Measurements from ENCODE around the gene ZBTB12.

ZBTB12 gene

DNA sequence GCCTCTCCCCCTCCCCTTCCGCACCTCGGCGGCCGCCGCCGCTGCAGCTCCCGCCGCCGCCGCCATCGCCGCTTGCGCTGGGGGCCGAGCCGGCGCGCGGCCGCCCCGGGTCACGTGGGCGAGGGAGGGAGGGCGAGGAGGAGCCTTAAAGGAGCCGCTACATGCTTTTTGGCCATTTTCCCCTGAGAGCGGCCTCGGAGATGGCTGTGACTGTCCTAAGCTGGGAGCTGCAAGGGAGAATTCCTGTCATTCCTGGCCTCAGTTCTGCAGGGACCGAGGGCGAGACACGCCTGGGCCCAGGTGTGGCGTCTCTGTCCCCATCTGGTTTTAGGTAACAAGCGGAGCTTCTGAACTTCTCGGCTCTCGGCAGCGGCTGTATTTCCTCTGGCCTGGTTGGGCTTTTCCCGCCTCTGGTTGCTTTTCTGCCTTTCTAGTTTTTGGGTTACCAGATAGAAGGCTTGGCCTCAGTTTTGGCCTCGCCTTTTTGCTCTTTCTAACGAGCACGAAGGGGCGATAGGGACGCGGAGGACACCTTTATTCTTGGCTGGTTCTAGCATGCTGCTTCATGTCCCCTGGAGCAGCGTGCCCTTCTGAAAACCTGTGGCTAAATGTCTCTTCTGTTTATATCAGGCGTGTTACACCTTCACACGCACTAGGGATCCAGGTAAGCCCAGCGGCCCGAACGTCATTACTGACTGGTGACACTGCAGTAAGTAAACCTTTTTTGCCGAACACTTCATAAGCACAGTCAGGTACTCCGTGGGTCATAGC lies 4.1 kb downstream of the ZBTB12 start, which contains the start of gene EHMT2:
TSS of gene EHMT2 (minus strand) at position 87 of the 771 bp plus-strand sequence. CDS start at position 66, 21 bp downstream.
- H3K4me3 ChIP-seq (ENCODE audit: low read depth, low read length) = peak within 1 kb of the TSS; percentile 89
- 0 out of 2 replicates have a peak, but pooled peaks have one; percentile 0 for TF ChIP-seq CTCF (IDR thresholded peaks at IDR 0.05; ENCODE audit: control insufficient read depth, extremely low read depth, insufficient read depth)
- DNase-seq (ENCODE audit: low read depth) = no peak

DNA sequence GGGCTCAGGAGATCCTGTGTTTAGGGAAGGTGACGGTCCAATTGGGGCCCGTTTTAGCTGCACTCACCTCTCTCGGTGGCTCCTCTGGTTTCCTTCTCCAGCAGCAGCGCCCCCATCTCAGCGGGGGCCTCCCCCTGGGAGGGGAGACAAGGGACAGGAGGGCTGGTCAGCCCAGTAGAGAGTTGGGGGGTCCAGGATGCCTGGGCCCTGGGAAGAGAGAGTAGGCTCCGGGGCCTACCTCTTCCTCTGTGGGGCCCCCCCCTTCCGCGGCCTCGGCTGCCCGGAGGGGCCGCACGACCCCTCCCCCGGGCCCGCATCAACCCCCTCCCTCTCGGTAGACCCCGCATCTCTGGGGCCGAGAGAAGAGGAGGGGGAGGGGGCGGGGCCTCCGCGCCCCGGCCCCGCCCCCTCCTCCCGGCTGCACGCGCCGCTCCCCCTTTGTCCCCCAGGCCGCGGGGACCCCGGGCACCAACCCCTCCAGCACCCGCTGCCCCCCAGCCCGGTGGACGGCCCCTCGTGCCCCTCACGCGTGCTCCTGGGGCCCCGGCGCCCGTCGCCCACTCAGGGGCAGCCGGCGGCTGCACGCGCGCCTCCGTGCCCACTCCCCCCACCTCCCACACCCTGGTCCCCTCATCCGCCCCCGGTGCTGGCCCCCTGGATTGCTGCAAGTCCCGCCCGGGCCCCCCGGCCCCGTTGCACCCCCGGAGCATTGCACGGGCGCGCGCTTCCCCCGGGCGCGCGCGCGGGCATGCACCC lies 4.9 kb downstream of the ZBTB12 start:
- no peak for TF ChIP-seq CTCF (IDR thresholded peaks at IDR 0.05; ENCODE audit: control insufficient read depth, extremely low read depth, insufficient read depth)
- H3K4me3 ChIP-seq (ENCODE audit: low read depth, low read length) = peak overlapping the region; percentile 89
- no peak for DNase-seq (ENCODE audit: low read depth)

DNA sequence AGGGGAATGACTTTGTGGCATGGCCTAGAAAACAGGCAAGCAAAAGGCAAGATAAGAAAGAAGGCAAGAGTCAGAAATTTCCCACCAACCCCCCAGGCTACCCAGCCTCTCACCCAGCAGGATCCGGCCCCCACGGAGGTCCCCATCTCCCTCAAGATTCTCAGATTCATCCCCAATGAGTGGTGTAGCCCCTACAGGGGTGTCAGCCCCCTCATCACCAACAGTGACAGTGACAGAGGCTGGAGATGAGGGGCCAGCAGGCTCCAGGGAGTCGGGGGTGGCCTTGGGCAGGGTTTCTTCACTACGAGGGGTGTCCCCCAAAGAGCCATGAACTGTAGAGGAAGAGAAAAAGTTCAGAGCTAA lies 5.4 kb downstream of the ZBTB12 start:
- no peak for TF ChIP-seq CTCF (IDR thresholded peaks at IDR 0.05; ENCODE audit: control insufficient read depth, extremely low read depth, insufficient read depth)

DNA sequence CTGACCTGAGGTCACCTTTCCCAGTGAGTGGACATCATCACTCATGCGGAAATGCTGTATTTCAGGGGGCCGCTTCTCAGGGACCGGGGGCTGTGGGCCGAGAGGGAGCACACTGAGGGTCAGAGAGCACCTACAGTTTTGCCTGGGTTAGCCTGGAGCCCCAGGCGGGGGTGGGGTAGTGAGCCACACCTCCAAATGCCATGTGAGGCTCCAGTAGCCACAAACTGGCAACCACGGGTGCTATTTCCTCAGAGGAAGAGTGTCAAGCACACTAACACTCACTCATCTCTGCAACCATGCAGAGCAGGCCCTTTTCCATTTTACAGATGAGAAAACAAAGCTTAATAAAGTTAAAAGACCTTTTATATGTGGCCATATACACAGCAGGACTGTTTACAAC lies 9.1 kb downstream of the ZBTB12 start:
- DNase-seq (ENCODE audit: low read depth) = no peak
- no peak overlapping the region for H3K4me3 ChIP-seq (ENCODE audit: low read depth, low read length)
- TF ChIP-seq CTCF (IDR thresholded peaks at IDR 0.05; ENCODE audit: control insufficient read depth, extremely low read depth, insufficient read depth) = no peak

More for the DNA sequence above, 5.4 kb downstream of the ZBTB12 start:
- peak overlapping the region; percentile 89 for H3K4me3 ChIP-seq (ENCODE audit: low read depth, low read length)
- no peak for DNase-seq (ENCODE audit: low read depth)

- DNase-seq (ENCODE audit: low read depth) = no peak
- no peak for TF ChIP-seq CTCF (IDR thresholded peaks at IDR 0.05; ENCODE audit: control insufficient read depth, extremely low read depth, insufficient read depth)
Measured at GRCh38 chr6:31889331-31889972, 12.4 kb downstream of the ZBTB12 start.

DNA sequence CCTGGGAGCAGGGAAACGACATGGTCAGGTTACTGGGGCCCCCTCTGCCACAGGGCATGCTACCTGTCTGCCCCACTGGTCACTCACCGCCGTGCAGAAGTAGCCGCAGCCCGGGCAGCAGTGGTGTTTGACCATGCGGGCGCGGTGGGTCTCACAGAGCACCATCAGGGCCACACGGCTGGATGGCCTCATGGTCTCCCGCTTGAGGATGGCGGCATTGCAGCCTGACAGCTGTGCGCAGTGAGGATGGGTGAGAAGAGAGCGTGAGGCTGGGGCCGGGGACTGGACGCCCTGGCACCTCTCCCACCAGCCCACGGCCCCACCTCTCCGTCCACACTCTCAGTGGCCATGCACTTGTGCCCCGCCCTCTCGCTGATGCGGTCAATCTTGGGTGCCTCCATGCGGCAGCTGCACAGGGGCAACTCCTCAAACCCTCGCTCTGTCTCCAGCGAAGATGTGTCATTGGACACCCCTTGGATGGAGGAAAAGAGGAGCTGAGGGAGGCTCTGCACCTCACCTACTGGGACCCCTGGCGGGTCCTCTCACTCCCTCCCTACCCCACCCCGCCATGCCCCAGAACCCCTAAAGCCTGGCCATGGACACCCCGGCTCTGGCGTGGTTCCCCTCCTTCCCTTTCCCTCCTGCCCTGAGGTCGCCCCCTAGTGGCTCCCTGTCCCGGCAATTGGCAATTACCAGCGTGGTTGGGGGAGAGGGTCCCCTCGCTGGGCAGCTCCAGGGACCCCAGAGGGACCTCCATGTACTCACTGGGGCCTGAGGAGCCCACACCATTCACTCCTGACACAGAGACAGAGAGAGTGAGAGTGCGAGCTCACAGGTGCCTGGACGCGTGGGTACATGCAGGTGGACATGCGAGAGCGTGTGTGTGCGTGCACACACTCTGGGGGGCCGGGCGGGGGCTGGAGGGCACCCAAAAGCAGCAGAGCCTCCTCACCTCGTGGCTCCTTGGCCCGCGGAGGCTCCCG lies 13.3 kb downstream of the ZBTB12 start:
- peak; percentile 69 for TF ChIP-seq CTCF (IDR thresholded peaks at IDR 0.05; ENCODE audit: control insufficient read depth, extremely low read depth, insufficient read depth)
- no peak for DNase-seq (ENCODE audit: low read depth)
- no peak overlapping the region for H3K4me3 ChIP-seq (ENCODE audit: low read depth, low read length)

More at GRCh38 chr6:31889331-31889972, 12.4 kb downstream of the ZBTB12 start:
- H3K4me3 ChIP-seq (ENCODE audit: low read depth, low read length) = no peak overlapping the region
